C4-2B (cell line): Measurements from ENCODE around the gene AGPS.
"Not testable (repeated sequence)": the region's sequence is repeated elsewhere in the genome, so short reads cannot be mapped to it uniquely, and the experiment has no call there.

Experiments
- H3K27ac ChIP-seq: fragments of 450-650 bp; 2 replicates; pipeline ENCODE4 v1.5.1; 2017
- CTCF ChIP-seq: fragments of 450-650 bp; conservative IDR thresholded peaks from 2 replicates; pipeline ENCODE4 v1.5.1; 2017; ENCODE audit warnings: mild to moderate bottlenecking
- ZFX ChIP-seq: fragments of 450-650 bp; IDR thresholded peaks from 2 replicates; pipeline ENCODE4 v1.6.1; 2017

The AGPS gene

GRCh38 chr2:177413703-177414102, 21.1 kb downstream of the AGPS start:
- TF ChIP-seq ZFX (no peak), CTCF (no peak)
- H3K27ac ChIP-seq, result no peak overlapping the region

- no peak for TF ChIP-seq ZFX
- no peak for TF ChIP-seq CTCF
- no peak overlapping the region for H3K27ac ChIP-seq
Observed at GRCh38 chr2:177419274-177419673, 26.7 kb downstream of the AGPS start.

GRCh38 chr2:177422271-177422670, 29.7 kb downstream of the AGPS start:
- no peak overlapping the region for H3K27ac ChIP-seq

GRCh38 chr2:177424120-177424519, 31.5 kb downstream of the AGPS start:
- H3K27ac ChIP-seq, result not testable (repeated sequence)

More at GRCh38 chr2:177422271-177422670, 29.7 kb downstream of the AGPS start:
- TF ChIP-seq CTCF (no peak), ZFX (no peak)

- not testable (repeated sequence) for H3K27ac ChIP-seq
Observed at GRCh38 chr2:177424620-177425019, 32.0 kb downstream of the AGPS start.

GRCh38 chr2:177427316-177427715, 34.7 kb downstream of the AGPS start:
- no peak for TF ChIP-seq CTCF
- no peak for TF ChIP-seq ZFX

GRCh38 chr2:177427936-177428335, 35.4 kb downstream of the AGPS start:
- not testable (repeated sequence) for H3K27ac ChIP-seq

More at GRCh38 chr2:177427316-177427715, 34.7 kb downstream of the AGPS start:
- no peak overlapping the region for H3K27ac ChIP-seq

- TF ChIP-seq CTCF (no peak), ZFX (no peak)
- no peak overlapping the region for H3K27ac ChIP-seq
Observed at GRCh38 chr2:177429688-177430325, 37.2 kb downstream of the AGPS start.

GRCh38 chr2:177430411-177430810, 37.8 kb downstream of the AGPS start:
- no peak overlapping the region for H3K27ac ChIP-seq
- no peak for TF ChIP-seq CTCF
- no peak for TF ChIP-seq ZFX

GRCh38 chr2:177431111-177431725, 38.6 kb downstream of the AGPS start:
- H3K27ac ChIP-seq, result not testable (repeated sequence)
